Epithelial cell of proximal tubule (primary cell): Measurements from ENCODE around the gene CHD5. TPM values are rescaled to one million over a fixed set of nuclear protein-coding genes. Genes with fewer than 3 reads are reported as not detected.

Source experiments
- DNase-seq: peaks from one replicate; pipeline ENCODE4 v3.0.0-alpha.2; 2011; ENCODE audit warnings: low read depth
- H3K4me3 ChIP-seq: 2 replicates; pipeline ENCODE4 v1.5.1; 2011; ENCODE audit warnings: low read depth, mild to moderate bottlenecking, low read length
- CTCF ChIP-seq: conservative IDR thresholded peaks from 2 replicates; pipeline ENCODE4 v1.5.1; 2012; ENCODE audit warnings: low read depth, mild to moderate bottlenecking, low read length
- total RNA-seq: library from RNA; depleted of rRNA; stranded (reverse); fragments of >200 nt; gene quantifications from 2 replicates; pipeline ENCODE4 v1.2.3, GENCODE V29; 2015

CHD5 gene
- total RNA-seq, 1 donor from 2014 or later: under 0.01 TPM

- no peak for DNase-seq
- TF ChIP-seq CTCF: no peak
- H3K4me3 ChIP-seq: no peak overlapping the region
Measured at GRCh38 chr1:6124341-6124740, 55.8 kb downstream of the CHD5 start.

GRCh38 chr1:6123816-6124215, 56.3 kb downstream of the CHD5 start:
- H3K4me3 ChIP-seq: no peak overlapping the region
- TF ChIP-seq CTCF: no peak
- DNase-seq: no peak

- no peak for DNase-seq
- TF ChIP-seq CTCF: no peak
- H3K4me3 ChIP-seq: no peak overlapping the region
Measured at GRCh38 chr1:6123083-6123482, 57.0 kb downstream of the CHD5 start.

- no peak for DNase-seq
- no peak overlapping the region for H3K4me3 ChIP-seq
- TF ChIP-seq CTCF: no peak
Measured at GRCh38 chr1:6121651-6122370, 58.3 kb downstream of the CHD5 start.

- DNase-seq: no peak
- no peak for TF ChIP-seq CTCF
- no peak overlapping the region for H3K4me3 ChIP-seq
Measured at GRCh38 chr1:6121021-6121421, 59.1 kb downstream of the CHD5 start.

GRCh38 chr1:6118415-6118814, 61.7 kb downstream of the CHD5 start:
- H3K4me3 ChIP-seq: no peak overlapping the region
- TF ChIP-seq CTCF: no peak
- no peak for DNase-seq

GRCh38 chr1:6117624-6118023, 62.5 kb downstream of the CHD5 start:
- TF ChIP-seq CTCF: no peak
- DNase-seq: no peak
- H3K4me3 ChIP-seq: no peak overlapping the region
